NCI-H146 treated with DMSO at 0.1 percent for 48 hours (cell line): Measurements from ENCODE around the gene MYLK2.
"Not testable (repeated sequence)": the region's sequence is repeated elsewhere in the genome, so short reads cannot be mapped to it uniquely, and the experiment has no call there.

Experiments used
- DNase-seq: peaks from one replicate; lab custom pipeline; 2025; ENCODE audit not compliant: unreplicated experiment; lab: John Stamatoyannopoulos, UW

Gene MYLK2

DNA sequence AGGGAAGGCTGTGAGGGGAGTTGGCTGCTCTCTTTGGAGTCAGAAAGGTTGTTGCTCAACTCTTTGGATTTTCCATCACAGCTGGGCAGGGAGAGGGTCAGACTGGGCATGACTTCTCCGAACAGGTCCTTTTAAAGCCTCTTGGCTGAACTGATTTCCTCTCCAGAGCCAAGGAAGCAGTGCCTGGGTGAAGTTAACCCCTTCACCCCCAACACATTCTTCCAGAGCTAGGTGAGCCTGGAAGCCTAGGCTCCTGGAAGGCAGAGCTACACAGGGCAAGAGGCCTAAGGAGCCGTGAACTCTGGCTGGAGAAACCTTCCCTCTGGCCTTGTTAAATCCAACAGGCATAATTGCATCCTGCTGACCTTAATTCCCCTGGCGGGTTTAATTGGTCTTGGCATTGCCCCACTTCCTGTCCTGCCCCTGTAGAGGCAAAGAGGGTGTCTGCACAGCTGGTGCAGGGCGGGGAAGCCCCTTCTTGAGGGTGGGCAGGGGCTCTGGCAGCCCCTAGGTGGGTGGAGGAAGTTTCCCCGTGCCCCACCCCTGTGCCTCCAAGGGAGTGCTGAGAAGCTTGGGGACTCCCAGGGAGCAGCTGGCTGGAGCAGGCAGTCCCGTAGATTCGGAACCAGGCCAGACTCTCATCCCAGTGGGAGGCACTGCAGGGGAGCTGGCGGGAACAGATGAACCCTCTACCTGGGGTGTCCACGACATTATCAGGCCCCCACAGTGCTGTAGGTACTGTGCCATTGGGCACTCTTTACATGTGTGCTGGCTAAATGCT is 3.6 kb upstream of the MYLK2 start:
- DNase-seq: peak; percentile 76

- DNase-seq: no peak
Observed at GRCh38 chr20:31816221-31816620, 2.9 kb upstream of the MYLK2 start.

GRCh38 chr20:31817461-31817860 is 1.7 kb upstream of the MYLK2 start:
- DNase-seq: no peak

DNA sequence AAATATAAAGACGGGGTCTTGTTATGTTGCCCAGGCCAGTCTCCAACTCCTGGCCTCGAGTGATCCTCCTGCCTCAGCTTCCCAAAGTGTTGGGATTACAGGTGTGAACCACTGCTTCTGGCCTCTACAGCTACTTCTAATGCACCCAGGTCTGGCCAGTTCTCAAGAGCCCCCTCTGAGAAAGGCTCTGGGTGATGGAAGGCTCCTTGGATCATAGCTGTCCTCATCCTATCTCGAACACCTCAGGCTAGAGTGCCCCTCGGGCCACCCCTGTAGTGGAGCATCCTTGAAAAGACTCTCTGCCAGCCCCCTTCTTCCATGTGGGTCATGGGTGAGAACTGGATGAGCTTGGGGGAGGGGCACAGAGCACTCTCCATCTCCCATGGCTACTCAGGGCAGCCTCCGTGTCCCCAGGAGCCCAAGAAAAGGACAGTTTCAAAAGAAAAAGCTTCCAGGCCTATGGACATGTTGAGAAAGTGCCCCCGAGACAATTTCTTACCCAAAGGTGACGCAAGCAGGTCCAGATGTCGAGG is 714 bp upstream of the MYLK2 start:
- no peak for DNase-seq

DNA sequence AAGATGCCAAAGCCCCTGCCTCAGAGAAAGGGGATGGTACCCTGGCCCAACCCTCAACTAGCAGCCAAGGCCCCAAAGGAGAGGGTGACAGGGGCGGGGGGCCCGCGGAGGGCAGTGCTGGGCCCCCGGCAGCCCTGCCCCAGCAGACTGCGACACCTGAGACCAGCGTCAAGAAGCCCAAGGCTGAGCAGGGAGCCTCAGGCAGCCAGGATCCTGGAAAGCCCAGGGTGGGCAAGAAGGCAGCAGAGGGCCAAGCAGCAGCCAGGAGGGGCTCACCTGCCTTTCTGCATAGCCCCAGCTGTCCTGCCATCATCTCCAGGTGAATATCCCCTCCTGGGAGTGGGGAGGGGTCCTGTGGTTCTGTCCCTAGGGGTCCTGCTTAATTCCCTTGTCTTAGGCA is 1.1 kb downstream of the MYLK2 start:
- no peak for DNase-seq

GRCh38 chr20:31821427-31821826 is 2.3 kb downstream of the MYLK2 start:
- no peak for DNase-seq

DNA sequence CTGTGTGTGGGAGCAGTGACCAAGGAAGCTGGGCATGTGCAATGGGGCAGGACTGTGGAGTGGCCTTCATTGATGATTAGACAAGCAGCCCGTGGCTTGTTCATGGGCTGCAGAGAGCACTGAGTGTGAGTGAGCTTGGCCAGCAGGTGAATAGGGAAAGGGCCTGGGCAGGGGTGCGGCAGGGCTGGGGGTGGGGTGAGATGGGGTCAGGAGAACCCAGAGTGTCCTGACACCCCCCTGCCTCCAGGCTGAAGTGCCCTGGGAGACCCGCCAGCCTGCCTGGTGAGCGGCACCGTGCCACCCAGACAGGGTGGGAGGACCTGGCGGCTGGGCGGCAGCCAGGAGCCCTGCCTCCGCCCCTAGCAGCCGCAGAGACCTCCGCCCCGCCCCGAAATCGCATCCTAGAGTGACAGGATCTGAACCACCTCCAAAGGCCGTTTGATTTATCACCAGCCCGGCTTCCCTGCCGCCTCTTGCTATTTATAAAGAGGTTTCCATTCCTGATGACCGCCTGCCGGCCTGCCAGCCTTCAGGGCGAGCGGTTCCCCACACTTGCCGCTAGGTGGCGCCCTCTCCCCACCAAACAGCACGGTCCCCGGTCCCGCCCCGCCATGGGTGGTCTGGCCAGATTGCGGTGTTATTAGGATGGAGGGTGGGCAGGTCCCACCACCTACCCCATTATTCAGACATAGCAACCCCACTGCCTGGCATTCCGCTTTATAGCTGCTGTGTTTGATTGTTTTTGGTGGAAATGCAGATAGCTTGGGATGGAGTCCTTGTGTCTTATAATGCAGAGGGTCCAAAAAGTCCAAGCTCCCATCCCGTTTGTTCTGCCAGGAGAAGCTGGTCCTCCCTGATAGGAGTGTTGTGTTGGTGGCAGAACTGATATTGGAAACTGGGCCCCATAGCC is 3.5 kb downstream of the MYLK2 start:
- DNase-seq: peak; percentile 90

DNA sequence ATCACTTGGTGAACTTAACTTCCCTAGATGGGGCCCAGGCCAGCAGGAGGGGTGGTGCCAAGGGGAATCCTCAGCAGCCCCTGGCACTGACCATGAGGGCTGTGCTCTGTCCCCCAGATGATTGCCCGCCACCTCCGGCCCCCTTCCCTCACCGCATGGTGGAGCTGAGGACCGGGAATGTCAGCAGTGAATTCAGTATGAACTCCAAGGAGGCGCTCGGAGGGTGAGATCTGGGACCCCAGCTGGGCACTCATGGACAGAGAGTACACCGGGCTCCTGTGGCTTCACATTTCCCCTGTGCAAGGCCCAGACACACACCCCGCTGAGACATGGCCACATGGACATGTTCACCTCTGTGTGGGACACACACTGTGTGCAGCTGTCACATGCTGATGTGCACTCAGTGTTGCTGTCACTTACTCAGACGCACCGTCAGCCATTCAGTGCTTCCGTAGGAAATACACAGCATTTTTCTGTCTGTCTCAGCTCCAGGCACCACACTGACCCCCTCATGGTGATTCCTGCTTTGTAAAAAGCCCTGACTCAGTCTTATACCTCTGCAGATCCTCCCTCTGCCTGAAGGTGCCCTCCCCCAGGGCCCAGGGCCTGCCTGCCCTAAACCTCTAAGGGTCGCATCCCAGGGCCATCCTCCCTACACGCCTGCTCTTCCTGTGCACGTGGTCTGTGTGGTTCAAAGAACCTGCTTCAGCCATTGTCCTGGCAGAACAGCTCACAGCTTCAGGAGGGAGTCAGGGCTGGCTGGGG is 4.4 kb downstream of the MYLK2 start:
- DNase-seq: no peak

DNA sequence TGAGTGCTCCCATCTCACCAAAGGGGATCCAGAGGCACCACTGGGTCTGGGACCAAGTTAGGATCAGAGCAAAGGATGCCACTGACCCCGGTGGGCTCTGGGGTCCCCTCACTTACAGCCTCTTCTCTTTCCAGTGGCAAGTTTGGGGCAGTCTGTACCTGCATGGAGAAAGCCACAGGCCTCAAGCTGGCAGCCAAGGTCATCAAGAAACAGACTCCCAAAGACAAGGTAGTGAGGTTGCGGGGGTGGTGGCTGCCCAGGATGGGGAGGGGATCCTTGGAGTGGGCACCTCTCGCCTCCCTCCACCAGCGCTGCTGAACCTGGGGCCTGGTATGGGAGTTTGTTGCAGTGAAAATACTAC is 4.9 kb downstream of the MYLK2 start:
- DNase-seq: no peak

DNA sequence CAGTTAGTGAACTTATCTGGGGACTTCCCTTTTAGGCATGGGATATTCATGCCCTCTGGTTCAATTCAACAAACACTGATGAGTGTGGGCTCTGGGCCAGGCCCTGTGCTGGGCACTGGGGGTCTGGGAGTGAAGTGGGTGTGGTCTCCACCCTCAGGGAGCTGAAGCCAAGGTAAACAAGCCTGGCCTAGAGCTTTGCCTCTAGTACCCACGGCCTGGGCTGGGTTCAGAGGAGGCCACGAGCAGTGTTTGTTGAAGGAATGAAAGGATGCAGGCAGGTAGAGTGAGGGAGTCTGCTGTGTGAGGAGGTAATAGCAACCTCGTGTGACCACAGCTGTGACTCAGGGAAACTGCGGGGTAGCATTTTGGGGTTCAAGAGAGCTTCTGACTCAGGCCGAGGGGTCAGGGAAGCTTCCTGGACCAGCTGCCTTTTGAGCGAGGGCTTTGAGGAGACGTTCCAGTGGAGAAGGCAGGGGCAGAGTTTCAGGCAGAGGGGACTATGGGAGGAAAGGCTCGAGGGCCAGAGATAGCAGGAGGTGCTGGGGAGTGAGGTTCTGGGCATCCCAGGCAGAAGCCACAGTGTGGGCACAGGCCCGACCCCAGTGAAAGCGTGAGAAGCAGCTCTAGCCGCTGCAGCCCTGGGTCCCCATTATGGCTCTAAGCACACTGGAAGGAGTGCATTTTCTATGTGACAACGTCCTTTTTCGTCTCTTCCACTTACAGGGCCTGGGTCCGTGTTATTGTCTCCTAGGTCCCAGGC is 5.6 kb downstream of the MYLK2 start:
- no peak for DNase-seq

DNA sequence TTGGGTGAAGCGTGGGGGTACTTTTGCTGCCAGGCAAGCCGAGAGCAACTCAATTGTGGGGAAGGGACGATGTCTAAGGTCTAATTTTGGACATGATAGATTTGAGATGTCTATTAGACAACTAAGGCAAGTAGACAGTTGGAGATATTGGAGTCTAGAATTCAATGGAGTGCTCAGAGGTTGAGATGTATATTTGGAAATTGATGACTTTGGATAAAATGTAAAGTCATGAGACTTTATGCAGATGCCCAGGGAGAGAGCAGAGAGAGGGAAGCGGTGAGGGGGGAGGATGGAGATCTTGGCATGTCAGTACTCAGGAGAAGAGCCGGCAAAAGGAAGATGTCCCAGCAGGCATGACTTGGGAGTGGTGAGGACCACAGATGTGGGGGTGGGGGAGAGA is 6.9 kb downstream of the MYLK2 start:
- DNase-seq: no peak

- no peak for DNase-seq
Observed at GRCh38 chr20:31827059-31827458, 7.9 kb downstream of the MYLK2 start.

GRCh38 chr20:31828016-31828415 is 8.9 kb downstream of the MYLK2 start:
- DNase-seq: not testable (repeated sequence)

DNA sequence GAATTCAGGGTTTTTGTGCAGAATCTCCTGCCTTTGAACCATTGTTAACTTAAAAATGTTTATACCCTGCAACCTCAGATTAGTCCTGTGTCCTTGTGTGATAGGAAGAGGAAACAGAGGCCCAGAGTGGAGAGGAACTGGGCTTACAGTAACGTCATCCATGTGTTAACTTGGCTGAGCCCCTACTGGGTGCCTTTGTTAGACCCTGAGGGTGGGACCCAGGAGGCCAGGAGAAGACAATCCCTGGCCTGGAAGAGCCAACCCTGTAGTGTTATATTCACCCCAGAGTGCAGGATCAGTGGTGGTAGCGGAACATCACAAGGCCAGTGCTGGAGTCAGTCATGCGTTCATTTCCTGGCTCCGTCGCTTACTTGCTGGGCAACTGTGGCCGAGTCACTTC is 10.6 kb downstream of the MYLK2 start:
- DNase-seq: no peak

- DNase-seq: no peak
Observed at GRCh38 chr20:31830406-31830981, 11.3 kb downstream of the MYLK2 start.

DNA sequence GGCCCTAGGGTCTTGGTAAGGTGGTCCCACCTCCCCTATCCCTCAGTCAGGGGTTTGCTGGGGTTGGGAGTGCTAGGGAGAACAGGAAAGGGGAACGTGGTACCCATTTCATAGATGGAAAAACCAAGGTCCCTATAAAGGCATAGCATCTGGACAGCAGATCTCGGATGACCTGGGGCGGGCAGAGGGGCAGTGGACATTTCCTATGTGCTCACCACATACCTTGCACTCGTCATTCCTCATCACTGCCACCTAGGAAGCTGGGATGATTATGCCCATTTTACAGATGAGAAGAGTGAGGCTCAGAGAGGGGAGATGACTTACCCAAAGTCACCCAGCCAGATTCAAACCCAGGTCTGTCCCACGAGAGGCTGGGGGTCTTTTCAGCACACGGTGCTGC is 12.1 kb downstream of the MYLK2 start:
- DNase-seq: no peak

- no peak for DNase-seq
Observed at GRCh38 chr20:31831771-31832306, 12.7 kb downstream of the MYLK2 start.

DNA sequence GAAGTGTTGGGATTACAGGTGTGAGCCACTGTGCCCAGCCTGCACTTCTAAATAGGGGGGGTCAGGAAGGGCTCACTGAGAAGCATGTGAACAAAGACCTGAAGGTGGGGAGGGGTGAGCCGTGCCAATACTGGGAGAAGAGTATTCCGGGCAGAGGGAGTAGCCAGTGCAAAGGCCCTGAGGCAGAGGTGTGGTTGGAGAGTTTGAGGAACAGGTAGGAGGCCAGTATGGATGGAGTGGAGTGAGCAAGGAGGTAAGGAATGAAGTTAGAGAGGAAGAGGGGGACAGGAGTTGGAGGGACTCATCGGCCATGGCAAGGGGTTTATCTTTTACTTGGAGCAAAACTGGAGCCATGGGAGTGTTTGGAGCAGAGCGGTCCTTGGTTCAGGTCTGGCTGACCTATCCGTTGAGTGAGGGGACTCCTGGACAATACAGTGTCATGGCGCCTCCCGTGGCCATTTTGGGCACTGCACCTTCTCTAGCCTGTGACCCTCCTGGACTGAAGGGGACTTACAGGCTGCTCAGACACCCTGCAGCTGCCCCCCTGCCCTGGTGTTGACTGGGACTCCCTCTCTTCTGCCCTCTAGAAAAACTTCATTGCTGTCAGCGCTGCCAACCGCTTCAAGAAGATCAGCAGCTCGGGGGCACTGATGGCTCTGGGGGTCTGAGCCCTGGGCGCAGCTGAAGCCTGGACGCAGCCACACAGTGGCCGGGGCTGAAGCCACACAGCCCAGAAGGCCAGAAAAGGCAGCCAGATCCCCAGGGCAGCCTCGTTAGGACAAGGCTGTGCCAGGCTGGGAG is 14.2 kb downstream of the MYLK2 start:
- peak; percentile 33 for DNase-seq

DNA sequence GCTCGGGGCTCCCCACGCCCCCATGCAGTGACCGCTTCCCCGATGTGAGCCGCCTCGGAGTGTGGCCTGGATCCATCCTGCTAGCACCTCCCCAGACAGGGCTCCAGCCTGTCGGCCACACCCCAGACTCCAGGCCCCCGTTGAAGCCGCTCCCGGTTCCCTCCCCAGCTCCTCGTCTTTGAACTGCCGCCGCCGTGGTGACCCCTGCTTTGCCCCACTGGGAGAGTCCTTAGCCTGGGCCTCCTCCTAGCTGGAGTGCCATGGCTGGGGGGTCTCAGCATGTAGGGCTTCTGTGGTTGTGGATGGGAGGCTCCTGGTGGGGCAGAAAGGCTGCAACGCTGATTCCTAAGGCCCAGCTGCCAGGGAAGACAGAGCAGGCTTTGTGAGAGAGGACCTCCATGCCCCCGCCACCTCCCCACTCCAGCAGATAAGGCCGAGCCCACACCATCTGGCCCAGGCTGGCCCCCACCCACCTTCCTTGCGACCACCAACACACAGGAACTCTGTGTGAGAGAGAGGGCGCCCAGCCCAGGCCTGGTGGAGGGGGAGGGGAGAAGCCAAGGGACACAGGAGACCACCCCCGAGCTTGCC is 14.9 kb downstream of the MYLK2 start:
- DNase-seq: no peak
